ENCODE measurements around the gene PDE8B.

DNA sequence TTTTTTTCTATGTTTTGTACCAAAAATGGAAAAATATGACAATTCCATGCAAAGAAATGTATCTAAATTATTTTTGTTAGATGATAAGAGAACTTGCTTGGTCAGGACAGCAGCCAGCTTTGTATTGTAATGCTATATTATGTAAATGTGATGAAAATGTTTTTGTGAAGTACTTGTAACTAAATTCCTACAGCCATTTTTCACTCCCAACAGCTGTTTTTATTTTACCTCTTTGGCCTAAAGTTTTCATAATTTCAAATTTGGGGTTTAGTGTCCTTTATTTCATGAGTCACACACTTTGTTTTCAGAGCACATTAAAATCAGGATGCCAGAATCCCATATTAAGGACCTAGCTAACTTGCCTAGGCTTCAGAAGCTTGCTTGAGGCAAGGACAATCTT lies 217.5 kb downstream of the PDE8B start:
- TF ChIP-seq, protein P1, sequence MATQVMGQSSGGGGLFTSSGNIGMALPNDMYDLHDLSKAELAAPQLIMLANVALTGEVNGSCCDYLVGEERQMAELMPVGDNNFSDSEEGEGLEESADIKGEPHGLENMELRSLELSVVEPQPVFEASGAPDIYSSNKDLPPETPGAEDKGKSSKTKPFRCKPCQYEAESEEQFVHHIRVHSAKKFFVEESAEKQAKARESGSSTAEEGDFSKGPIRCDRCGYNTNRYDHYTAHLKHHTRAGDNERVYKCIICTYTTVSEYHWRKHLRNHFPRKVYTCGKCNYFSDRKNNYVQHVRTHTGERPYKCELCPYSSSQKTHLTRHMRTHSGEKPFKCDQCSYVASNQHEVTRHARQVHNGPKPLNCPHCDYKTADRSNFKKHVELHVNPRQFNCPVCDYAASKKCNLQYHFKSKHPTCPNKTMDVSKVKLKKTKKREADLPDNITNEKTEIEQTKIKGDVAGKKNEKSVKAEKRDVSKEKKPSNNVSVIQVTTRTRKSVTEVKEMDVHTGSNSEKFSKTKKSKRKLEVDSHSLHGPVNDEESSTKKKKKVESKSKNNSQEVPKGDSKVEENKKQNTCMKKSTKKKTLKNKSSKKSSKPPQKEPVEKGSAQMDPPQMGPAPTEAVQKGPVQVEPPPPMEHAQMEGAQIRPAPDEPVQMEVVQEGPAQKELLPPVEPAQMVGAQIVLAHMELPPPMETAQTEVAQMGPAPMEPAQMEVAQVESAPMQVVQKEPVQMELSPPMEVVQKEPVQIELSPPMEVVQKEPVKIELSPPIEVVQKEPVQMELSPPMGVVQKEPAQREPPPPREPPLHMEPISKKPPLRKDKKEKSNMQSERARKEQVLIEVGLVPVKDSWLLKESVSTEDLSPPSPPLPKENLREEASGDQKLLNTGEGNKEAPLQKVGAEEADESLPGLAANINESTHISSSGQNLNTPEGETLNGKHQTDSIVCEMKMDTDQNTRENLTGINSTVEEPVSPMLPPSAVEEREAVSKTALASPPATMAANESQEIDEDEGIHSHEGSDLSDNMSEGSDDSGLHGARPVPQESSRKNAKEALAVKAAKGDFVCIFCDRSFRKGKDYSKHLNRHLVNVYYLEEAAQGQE (IDR thresholded peaks at IDR 0.05): no peak
- TF ChIP-seq, protein P2, sequence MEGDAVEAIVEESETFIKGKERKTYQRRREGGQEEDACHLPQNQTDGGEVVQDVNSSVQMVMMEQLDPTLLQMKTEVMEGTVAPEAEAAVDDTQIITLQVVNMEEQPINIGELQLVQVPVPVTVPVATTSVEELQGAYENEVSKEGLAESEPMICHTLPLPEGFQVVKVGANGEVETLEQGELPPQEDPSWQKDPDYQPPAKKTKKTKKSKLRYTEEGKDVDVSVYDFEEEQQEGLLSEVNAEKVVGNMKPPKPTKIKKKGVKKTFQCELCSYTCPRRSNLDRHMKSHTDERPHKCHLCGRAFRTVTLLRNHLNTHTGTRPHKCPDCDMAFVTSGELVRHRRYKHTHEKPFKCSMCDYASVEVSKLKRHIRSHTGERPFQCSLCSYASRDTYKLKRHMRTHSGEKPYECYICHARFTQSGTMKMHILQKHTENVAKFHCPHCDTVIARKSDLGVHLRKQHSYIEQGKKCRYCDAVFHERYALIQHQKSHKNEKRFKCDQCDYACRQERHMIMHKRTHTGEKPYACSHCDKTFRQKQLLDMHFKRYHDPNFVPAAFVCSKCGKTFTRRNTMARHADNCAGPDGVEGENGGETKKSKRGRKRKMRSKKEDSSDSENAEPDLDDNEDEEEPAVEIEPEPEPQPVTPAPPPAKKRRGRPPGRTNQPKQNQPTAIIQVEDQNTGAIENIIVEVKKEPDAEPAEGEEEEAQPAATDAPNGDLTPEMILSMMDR (IDR thresholded peaks at IDR 0.05; ENCODE audit: low read depth, low read length, missing input control): no peak
- no peak for TF ChIP-seq RAD21 (IDR thresholded peaks at IDR 0.05)
- TF ChIP-seq, protein P3, sequence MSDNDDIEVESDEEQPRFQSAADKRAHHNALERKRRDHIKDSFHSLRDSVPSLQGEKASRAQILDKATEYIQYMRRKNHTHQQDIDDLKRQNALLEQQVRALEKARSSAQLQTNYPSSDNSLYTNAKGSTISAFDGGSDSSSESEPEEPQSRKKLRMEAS (IDR thresholded peaks at IDR 0.05): no peak
- no peak for TF ChIP-seq YY1 (IDR thresholded peaks at IDR 0.05)
- no peak for TF ChIP-seq SP1 (IDR thresholded peaks at IDR 0.05)
- TF ChIP-seq RXRA (IDR thresholded peaks at IDR 0.05): no peak
- no peak for TF ChIP-seq GABPA (IDR thresholded peaks at IDR 0.05 in 1 of 2, conservative IDR thresholded peaks at IDR 0.05 in 1 of 2)
- no peak for TF ChIP-seq HNF4G (IDR thresholded peaks at IDR 0.05)
- no peak for TF ChIP-seq TAF1 (conservative IDR thresholded peaks at IDR 0.05)
